ENCODE measurements around the gene HOXB2. TPM values are rescaled to one million over a fixed set of nuclear protein-coding genes. Genes with fewer than 3 reads are reported as not detected.

The HOXB2 gene
- total and polyA plus RNA-seq, 3 experiments from 2014 or later: 12.8 to 18.3 (median 16.7) TPM

DNA sequence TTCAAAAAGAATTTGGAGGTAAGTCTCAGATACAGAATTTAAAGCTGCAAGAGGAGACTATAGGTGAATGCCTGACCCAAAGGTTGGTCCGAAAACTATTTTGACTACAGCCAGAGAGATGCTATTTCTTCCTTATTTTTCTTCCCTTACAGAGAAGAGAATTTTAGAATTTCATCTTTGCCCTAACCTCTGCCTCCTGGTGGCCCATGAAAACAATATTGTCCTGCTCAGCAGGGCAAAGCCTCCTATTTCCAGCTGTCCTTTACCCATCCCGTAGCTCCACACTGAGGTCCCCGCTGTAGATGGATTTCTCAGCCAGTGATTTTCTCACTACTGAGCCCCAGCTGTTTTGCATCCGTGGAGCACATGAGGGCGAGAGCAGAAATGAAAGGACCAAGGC lies 38.7 kb downstream of the HOXB2 start:
- Histone ChIP-seq H3K27me3 (ENCODE audit: insufficient read depth, low read length, poor library complexity, severe bottlenecking) (no peaks in the 10 kb centered on the region), H3K36me3 (ENCODE audit: insufficient read depth, low read length) (no peaks in the 10 kb centered on the region), H3K27ac (ENCODE audit: low read depth, low read length) (no peak overlapping the region), H3K4me3 (ENCODE audit: low read length) (no peak overlapping the region), H3K9me3 (ENCODE audit: low read length) (no peaks in the 10 kb centered on the region), H3K4me1 (ENCODE audit: insufficient read depth, low read length) (no peaks in the 10 kb centered on the region)
- Mint-ChIP-seq H3K27me3 (peaks cover 0 to 5% of the 10 kb centered on the region in 2 donors), H3K27ac (peak overlapping the region; percentile 38 to 92 (median 74)), H3K4me3 (no peak overlapping the region), H3K9me3 (no peaks in the 10 kb centered on the region), H3K36me3 (no peaks in the 10 kb centered on the region), H3K4me1 (peaks cover 15 to 37% (median 26%) of the 10 kb centered on the region in 3 donors)
- ChIA-PET POLR2A (interaction anchor here (1.2 to 1.3 kb wide), 2 partner anchors 36 to 87 kb away, joined by 4 read pairs; partner anchors contain the start of gene HOXB5), CTCF (interaction anchor here (0.9 to 6.0 kb wide), 3 partner anchors 14 to 170 kb away, joined by 3 to 30 read pairs (median 4); no protein-coding TSS in a partner anchor)
- DNase-seq: no peak

DNA sequence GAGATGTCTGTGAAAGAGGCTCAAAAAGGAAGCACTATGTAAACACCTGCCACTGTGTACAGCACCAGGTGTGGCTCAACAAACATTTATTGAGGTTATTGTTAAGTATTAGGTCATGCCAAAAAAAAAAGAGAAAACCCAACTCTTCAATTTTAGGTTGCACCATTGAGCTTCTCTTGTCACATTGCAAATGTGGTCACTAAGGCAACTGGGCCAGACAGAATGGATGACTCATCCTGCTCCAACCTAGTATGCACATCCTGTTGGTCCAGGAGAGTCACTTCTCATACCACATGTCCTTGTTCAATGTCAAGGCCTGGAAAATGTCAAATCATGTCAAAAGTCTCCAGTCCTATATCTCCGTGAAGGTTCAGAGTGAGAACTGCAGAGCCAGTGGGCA lies 39.1 kb downstream of the HOXB2 start:
- POLR2A ChIA-PET: interaction anchor here (1.2 to 1.3 kb wide), 2 partner anchors 37 to 88 kb away, joined by 4 read pairs; partner anchors contain the start of gene HOXB5

DNA sequence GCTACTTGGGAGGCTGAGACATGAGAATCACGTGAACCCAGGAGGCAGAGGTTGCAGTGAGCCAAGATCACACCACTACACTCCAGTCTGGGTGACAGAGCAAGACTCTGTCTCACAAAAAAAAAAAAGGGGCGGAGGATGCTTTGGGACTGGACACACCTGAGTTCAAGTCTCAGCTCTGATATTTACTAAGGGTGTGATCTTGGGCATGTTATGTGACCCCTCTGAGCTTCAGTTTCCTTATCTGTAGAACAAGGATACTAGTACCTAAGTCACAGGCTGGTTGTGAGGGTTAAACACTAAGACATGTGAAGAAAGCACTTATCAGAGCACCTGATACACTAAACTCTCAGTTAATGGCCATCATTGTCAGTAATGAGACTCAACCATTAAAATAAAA lies 40.0 kb downstream of the HOXB2 start:
- Mint-ChIP-seq H3K36me3 (no peaks in the 10 kb centered on the region), H3K27ac (peak overlapping the region in 4 of 8 donors; percentile 38 to 92 (median 72)), H3K27me3 (peaks cover 0 to under 1% of the 10 kb centered on the region in 2 donors), H3K9me3 (no peaks in the 10 kb centered on the region), H3K4me1 (peaks cover 10 to 26% (median 16%) of the 10 kb centered on the region in 3 donors), H3K4me3 (no peak overlapping the region)
- no peak for DNase-seq
- Histone ChIP-seq H3K4me3 (ENCODE audit: low read length) (no peak overlapping the region), H3K9me3 (ENCODE audit: low read length) (no peaks in the 10 kb centered on the region), H3K4me1 (ENCODE audit: insufficient read depth, low read length) (no peaks in the 10 kb centered on the region), H3K27me3 (ENCODE audit: insufficient read depth, low read length, poor library complexity, severe bottlenecking) (no peaks in the 10 kb centered on the region), H3K36me3 (ENCODE audit: insufficient read depth, low read length) (no peaks in the 10 kb centered on the region), H3K27ac (ENCODE audit: low read depth, low read length) (no peak overlapping the region)
- ChIA-PET POLR2A (no interaction called here), CTCF (interaction anchor here (1.4 to 6.0 kb wide), 2 partner anchors 12 to 153 kb away, joined by 4 to 30 read pairs; no protein-coding TSS in a partner anchor)

More for the DNA sequence above, 39.1 kb downstream of the HOXB2 start:
- CTCF ChIA-PET: interaction anchor here (0.6 to 6.0 kb wide), 5 partner anchors 13 to 169 kb away, joined by 3 to 30 read pairs (median 4); no protein-coding TSS in a partner anchor
- Mint-ChIP-seq H3K36me3 (no peaks in the 10 kb centered on the region), H3K9me3 (no peaks in the 10 kb centered on the region), H3K27ac (peak overlapping the region; percentile 38 to 92 (median 72)), H3K4me3 (peak overlapping the region in 1 of 7 donors; percentile 52), H3K27me3 (peaks cover 0 to 3% of the 10 kb centered on the region in 2 donors), H3K4me1 (peaks cover 12 to 33% (median 21%) of the 10 kb centered on the region in 3 donors)
- Histone ChIP-seq H3K27ac (ENCODE audit: low read depth, low read length) (no peak overlapping the region), H3K4me1 (ENCODE audit: insufficient read depth, low read length) (no peaks in the 10 kb centered on the region), H3K4me3 (ENCODE audit: low read length) (no peak overlapping the region), H3K9me3 (ENCODE audit: low read length) (no peaks in the 10 kb centered on the region), H3K27me3 (ENCODE audit: insufficient read depth, low read length, poor library complexity, severe bottlenecking) (no peaks in the 10 kb centered on the region), H3K36me3 (ENCODE audit: insufficient read depth, low read length) (no peaks in the 10 kb centered on the region)
- DNase-seq: peak in 4 of 5 donors; percentile 10 to 85 (median 38)

DNA sequence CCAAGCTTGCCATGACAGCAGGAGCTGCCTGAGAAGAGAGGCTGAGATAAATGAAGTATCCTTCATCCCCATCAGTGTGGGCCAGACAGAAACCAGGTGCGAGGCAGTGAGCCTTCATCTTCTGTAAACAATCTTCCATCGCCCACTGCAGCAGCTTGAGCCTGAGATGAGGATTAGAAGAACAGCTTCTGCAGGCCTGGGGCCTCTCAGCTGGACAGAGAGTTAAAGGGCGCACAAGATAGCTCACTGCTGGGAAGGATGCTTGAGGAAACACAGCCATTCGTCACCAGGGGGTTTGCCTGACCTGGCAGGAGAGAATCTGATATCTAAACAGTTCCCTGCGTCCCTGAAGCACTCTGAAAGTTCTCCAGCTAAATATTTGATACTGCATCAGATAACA lies 41.2 kb downstream of the HOXB2 start:
- H3K4me1 ChIP-seq (ENCODE audit: insufficient read depth, low read length): no peaks in the 10 kb centered on the region
- H3K4me1 Mint-ChIP-seq: peaks cover 10 to 26% (median 16%) of the 10 kb centered on the region in 3 donors
- no peaks in the 10 kb centered on the region for H3K9me3 Mint-ChIP-seq
- H3K27me3 ChIP-seq (ENCODE audit: insufficient read depth, low read length, poor library complexity, severe bottlenecking): no peaks in the 10 kb centered on the region
- no peaks in the 10 kb centered on the region for H3K9me3 ChIP-seq (ENCODE audit: low read length)
- H3K4me3 Mint-ChIP-seq: no peak overlapping the region
- no peaks in the 10 kb centered on the region for H3K36me3 ChIP-seq (ENCODE audit: insufficient read depth, low read length)
- H3K27ac ChIP-seq (ENCODE audit: low read depth, low read length): no peak overlapping the region
- CTCF ChIA-PET: interaction anchor here (0.7 to 6.0 kb wide), 2 partner anchors 11 to 152 kb away, joined by 3 to 30 read pairs; no protein-coding TSS in a partner anchor
- no peak overlapping the region for H3K4me3 ChIP-seq (ENCODE audit: low read length)
- no peaks in the 10 kb centered on the region for H3K36me3 Mint-ChIP-seq
- peak overlapping the region in 1 of 8 donors; percentile 50 for H3K27ac Mint-ChIP-seq
- POLR2A ChIA-PET: interaction anchor here (0.7 to 0.8 kb wide), 2 partner anchors 10 to 40 kb away, joined by 3 to 5 read pairs; no protein-coding TSS in a partner anchor
- DNase-seq: no peak
- peaks cover 2 to 4% of the 10 kb centered on the region in 2 donors for H3K27me3 Mint-ChIP-seq

DNA sequence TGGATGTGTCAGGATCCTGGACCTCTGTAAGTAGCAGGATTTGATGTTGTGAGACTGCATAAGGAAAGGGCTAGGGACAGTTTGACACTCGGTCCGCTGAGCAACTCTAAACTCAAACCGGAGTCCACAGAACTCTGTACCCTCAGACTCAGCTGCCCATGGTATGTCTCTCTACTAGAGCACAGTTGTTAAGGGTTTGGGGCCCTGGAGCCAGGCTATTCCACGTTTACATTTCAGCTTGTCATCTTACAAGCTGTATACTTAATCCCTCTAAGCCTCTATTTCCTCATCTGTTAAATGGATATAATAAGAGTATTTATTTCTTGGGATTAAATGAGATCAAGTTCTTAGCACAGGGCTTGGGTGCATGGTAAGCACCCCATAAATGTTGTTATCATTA lies 42.0 kb downstream of the HOXB2 start:
- no peak for DNase-seq
- H3K27ac ChIP-seq (ENCODE audit: low read depth, low read length): no peak overlapping the region
- H3K4me3 ChIP-seq (ENCODE audit: low read length): no peak overlapping the region
- Mint-ChIP-seq H3K4me1 (peaks cover 10 to 26% (median 16%) of the 10 kb centered on the region in 3 donors), H3K27me3 (peaks cover 2 to 4% of the 10 kb centered on the region in 2 donors), H3K4me3 (no peak overlapping the region), H3K27ac (peak overlapping the region in 1 of 8 donors; percentile 64), H3K36me3 (no peaks in the 10 kb centered on the region), H3K9me3 (no peaks in the 10 kb centered on the region)
- ChIA-PET CTCF (interaction anchor here (1.3 to 6.0 kb wide), 2 partner anchors 10 to 91 kb away, joined by 3 to 30 read pairs; partner anchors contain the start of gene HOXB5), POLR2A (no interaction called here)
- H3K9me3 ChIP-seq (ENCODE audit: low read length): no peaks in the 10 kb centered on the region
- H3K4me1 ChIP-seq (ENCODE audit: insufficient read depth, low read length): no peaks in the 10 kb centered on the region
- H3K27me3 ChIP-seq (ENCODE audit: insufficient read depth, low read length, poor library complexity, severe bottlenecking): no peaks in the 10 kb centered on the region
- H3K36me3 ChIP-seq (ENCODE audit: insufficient read depth, low read length): no peaks in the 10 kb centered on the region

DNA sequence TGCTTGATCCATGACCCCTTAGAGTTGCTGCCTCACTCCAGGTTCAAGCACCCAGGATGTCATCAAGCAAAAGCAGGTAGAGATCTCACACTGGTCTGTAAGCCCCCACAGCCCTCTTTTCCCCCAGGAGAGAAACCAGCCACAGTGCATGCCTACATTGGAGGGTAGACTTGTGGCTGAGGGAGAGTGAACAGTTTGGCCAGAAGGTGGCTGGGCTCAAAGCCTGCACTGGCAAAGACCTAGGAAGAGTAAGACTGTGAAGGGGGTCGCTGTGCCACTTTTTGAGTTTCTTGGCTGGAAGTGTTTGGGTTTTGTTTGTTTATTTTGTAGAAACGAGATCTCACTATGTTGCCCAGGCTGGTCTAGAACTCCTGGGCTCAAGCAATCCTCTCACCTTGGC lies 42.6 kb downstream of the HOXB2 start:
- no peaks in the 10 kb centered on the region for H3K36me3 Mint-ChIP-seq
- Histone ChIP-seq H3K27ac (ENCODE audit: low read depth, low read length) (no peak overlapping the region), H3K4me1 (ENCODE audit: insufficient read depth, low read length) (no peaks in the 10 kb centered on the region), H3K27me3 (ENCODE audit: insufficient read depth, low read length, poor library complexity, severe bottlenecking) (no peaks in the 10 kb centered on the region), H3K4me3 (ENCODE audit: low read length) (no peak overlapping the region), H3K36me3 (ENCODE audit: insufficient read depth, low read length) (no peaks in the 10 kb centered on the region), H3K9me3 (ENCODE audit: low read length) (no peaks in the 10 kb centered on the region)
- no peak overlapping the region for H3K4me3 Mint-ChIP-seq
- no peaks in the 10 kb centered on the region for H3K9me3 Mint-ChIP-seq
- DNase-seq: no peak
- ChIA-PET CTCF (interaction anchor here (1.0 to 6.0 kb wide), 3 partner anchors 10 to 91 kb away, joined by 3 to 30 read pairs (median 3); partner anchors contain the start of gene HOXB5), POLR2A (no interaction called here)
- H3K4me1 Mint-ChIP-seq: peaks cover 10 to 26% (median 16%) of the 10 kb centered on the region in 3 donors
- H3K27me3 Mint-ChIP-seq: peaks cover 2 to 4% of the 10 kb centered on the region in 2 donors
- H3K27ac Mint-ChIP-seq: no peak overlapping the region

DNA sequence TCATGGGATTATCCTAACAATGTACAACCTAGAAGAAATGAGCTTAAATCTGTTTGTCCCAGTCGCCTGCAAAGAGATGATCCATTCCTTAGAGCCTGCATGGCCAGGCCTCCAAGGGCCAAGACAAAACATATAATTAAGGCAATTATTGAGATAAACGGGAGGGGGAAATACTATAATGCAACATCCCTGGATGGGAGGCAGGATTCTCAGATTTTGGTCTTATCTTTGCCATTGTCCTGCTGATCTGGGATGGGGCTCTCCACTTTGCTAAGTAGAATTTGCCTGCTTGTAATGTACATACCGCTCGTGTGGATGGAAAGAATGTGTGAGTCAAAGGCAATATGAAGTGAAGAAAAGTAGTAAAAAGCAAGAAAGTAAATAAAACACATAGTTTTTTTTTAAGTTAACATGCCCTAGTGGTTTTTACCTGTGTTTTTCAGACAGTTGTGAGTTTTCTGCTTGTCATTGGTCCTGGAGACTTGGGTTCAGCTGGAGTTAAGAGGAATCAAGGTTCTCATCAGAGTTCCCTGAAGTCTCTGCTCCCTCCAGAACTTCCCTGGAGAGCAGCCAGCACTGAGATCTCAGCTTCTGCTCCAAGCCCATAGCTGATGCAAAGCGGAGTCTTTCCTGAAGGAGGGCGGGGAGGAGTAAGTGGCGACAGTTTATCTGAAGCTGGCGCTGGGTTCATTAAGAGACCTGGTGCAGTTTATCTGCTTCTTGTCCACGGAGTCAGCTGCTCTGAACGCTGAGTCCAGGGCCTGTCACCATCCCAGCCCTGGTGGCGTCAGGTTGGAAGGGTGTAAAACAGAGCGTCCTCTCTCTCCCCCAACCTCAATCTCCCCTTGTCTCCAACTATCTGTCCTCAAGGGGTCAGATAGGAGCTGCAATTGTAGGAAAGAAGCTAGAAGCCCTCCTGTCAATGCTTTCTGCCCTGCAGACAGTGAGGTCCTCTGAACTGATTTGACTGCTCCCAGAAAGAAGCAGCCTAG lies 44.2 kb downstream of the HOXB2 start:
- H3K27ac Mint-ChIP-seq: no peak overlapping the region
- no peaks in the 10 kb centered on the region for H3K36me3 ChIP-seq (ENCODE audit: insufficient read depth, low read length)
- H3K9me3 ChIP-seq (ENCODE audit: low read length): no peaks in the 10 kb centered on the region
- no peaks in the 10 kb centered on the region for H3K36me3 Mint-ChIP-seq
- H3K27me3 ChIP-seq (ENCODE audit: insufficient read depth, low read length, poor library complexity, severe bottlenecking): no peaks in the 10 kb centered on the region
- DNase-seq: no peak
- ChIA-PET CTCF (interaction anchor here (1.0 to 6.0 kb wide), 4 partner anchors 8 to 91 kb away, joined by 3 to 30 read pairs (median 4); no protein-coding TSS in a partner anchor), POLR2A (no interaction called here)
- no peak overlapping the region for H3K4me3 Mint-ChIP-seq
- peaks cover 4 to 14% (median 8%) of the 10 kb centered on the region in 3 donors for H3K4me1 Mint-ChIP-seq
- H3K27me3 Mint-ChIP-seq: peaks cover 2 to 4% of the 10 kb centered on the region in 2 donors
- H3K27ac ChIP-seq (ENCODE audit: low read depth, low read length): no peak overlapping the region
- no peaks in the 10 kb centered on the region for H3K4me1 ChIP-seq (ENCODE audit: insufficient read depth, low read length)
- no peak overlapping the region for H3K4me3 ChIP-seq (ENCODE audit: low read length)
- H3K9me3 Mint-ChIP-seq: no peaks in the 10 kb centered on the region
